ENCODE data around the gene MYO1D. TPM values are rescaled to one million over a fixed set of nuclear protein-coding genes. Genes with fewer than 3 reads are reported as not detected.

MYO1D gene
- total RNA-seq, 1 experiment from 2014 or later: 1.3 TPM

- no peak for DNase-seq (ENCODE audit: low read depth, low spot score)
- Histone ChIP-seq H3K4me1 (ENCODE audit: control insufficient read depth, insufficient read depth, low read length) (peaks cover 3% of the 10 kb centered on the region; the same call in 1 of the 2 replicates), H3K27me3 (ENCODE audit: control insufficient read depth, insufficient read depth, low read length) (peaks cover 22% of the 10 kb centered on the region), H3K27ac (ENCODE audit: low read length) (no peak overlapping the region), H3K9me3 (ENCODE audit: control insufficient read depth, insufficient read depth, low read depth, low read length) (no peaks in the 10 kb centered on the region), H3K36me3 (ENCODE audit: control insufficient read depth, insufficient read depth, low read length) (no peaks in the 10 kb centered on the region), H3K4me3 (ENCODE audit: low read depth in 2 of 2, low read length in 2 of 2) (no peak overlapping the region)
- ChIA-PET POLR2A (no interaction called here), CTCF (no interaction called here)
- in situ Hi-C loops (cut with HindIII; ENCODE audit: low pct_unique_long_range_greater_than_20kb, low sequenced_read_pairs): no loop called here
- TF ChIP-seq TCF7L2 (IDR thresholded peaks at IDR 0.05; ENCODE audit: low read depth, low read length): no peak
- no peak for TF ChIP-seq SIN3A (IDR thresholded peaks at IDR 0.05; ENCODE audit: borderline replicate concordance, insufficient read depth, low read depth, low read length)
- no peak for TF ChIP-seq POLR2AphosphoS5 (IDR thresholded peaks at IDR 0.05; ENCODE audit: low read depth, low read length)
- TF ChIP-seq, protein P1, sequence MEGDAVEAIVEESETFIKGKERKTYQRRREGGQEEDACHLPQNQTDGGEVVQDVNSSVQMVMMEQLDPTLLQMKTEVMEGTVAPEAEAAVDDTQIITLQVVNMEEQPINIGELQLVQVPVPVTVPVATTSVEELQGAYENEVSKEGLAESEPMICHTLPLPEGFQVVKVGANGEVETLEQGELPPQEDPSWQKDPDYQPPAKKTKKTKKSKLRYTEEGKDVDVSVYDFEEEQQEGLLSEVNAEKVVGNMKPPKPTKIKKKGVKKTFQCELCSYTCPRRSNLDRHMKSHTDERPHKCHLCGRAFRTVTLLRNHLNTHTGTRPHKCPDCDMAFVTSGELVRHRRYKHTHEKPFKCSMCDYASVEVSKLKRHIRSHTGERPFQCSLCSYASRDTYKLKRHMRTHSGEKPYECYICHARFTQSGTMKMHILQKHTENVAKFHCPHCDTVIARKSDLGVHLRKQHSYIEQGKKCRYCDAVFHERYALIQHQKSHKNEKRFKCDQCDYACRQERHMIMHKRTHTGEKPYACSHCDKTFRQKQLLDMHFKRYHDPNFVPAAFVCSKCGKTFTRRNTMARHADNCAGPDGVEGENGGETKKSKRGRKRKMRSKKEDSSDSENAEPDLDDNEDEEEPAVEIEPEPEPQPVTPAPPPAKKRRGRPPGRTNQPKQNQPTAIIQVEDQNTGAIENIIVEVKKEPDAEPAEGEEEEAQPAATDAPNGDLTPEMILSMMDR (IDR thresholded peaks at IDR 0.05): no peak
- no peak for TF ChIP-seq REST (IDR thresholded peaks at IDR 0.05; ENCODE audit: insufficient read depth in 1 of 2, low read depth in 2 of 2, low read length in 1 of 2)
- BruUV-seq (replicated peaks): no TSS peak
- no peak for ATAC-seq
- intact Hi-C loops (cut with micrococcal nuclease; ENCODE audit: unreplicated experiment): no loop called here
These were observed 3.9 kb upstream of the MYO1D start for GRCh38 chr17:32880671-32881453.

DNA sequence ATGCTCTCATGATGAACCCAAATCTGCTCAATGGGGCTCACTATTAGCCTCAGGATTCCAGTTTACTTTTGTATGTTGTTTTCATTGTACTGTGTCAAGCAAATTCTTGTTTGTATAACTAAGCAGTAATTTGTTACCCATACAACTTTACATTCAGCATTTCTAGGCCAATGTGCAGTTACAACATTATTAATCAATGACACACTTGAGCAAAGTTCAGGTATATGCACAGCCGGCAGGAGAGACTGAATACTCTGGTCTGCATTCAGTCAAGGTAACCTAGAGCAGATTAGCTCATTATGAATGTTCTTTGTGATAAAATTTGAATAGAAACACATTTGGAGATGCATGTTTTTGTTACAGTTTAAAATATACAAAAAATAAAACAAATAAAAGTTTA is 2.2 kb upstream of the MYO1D start:
- in situ Hi-C loops (cut with HindIII; ENCODE audit: low pct_unique_long_range_greater_than_20kb, low sequenced_read_pairs) (no loop called here), intact Hi-C loops (cut with micrococcal nuclease; ENCODE audit: unreplicated experiment) (no loop called here)
- Histone ChIP-seq H3K4me1 (ENCODE audit: control insufficient read depth, insufficient read depth, low read length) (peaks cover 3% of the 10 kb centered on the region; the same call in 1 of the 2 replicates), H3K9me3 (ENCODE audit: control insufficient read depth, insufficient read depth, low read depth, low read length) (no peaks in the 10 kb centered on the region), H3K27ac (ENCODE audit: low read length) (no peak overlapping the region), H3K27me3 (ENCODE audit: control insufficient read depth, insufficient read depth, low read length) (peaks cover 24% of the 10 kb centered on the region), H3K36me3 (ENCODE audit: control insufficient read depth, insufficient read depth, low read length) (no peaks in the 10 kb centered on the region), H3K4me3 (ENCODE audit: low read depth in 2 of 2, low read length in 2 of 2) (no peak overlapping the region)
- BruUV-seq (replicated peaks): no TSS peak
- ATAC-seq (no peak), DNase-seq (ENCODE audit: low read depth, low spot score) (no peak)
- POLR2A ChIA-PET: no interaction called here
- TF ChIP-seq TCF7L2 (IDR thresholded peaks at IDR 0.05; ENCODE audit: low read depth, low read length): no peak
- TF ChIP-seq REST (IDR thresholded peaks at IDR 0.05; ENCODE audit: insufficient read depth in 1 of 2, low read depth in 2 of 2, low read length in 1 of 2): no peak
- TF ChIP-seq POLR2AphosphoS5 (IDR thresholded peaks at IDR 0.05; ENCODE audit: low read depth, low read length): no peak
- TF ChIP-seq, protein P1 (IDR thresholded peaks at IDR 0.05): no peak
- TF ChIP-seq SIN3A (IDR thresholded peaks at IDR 0.05; ENCODE audit: borderline replicate concordance, insufficient read depth, low read depth, low read length): no peak
- CTCF ChIA-PET: interaction anchor here (1.4 kb wide), 1 partner anchor 96 kb away, joined by 3 read pairs; no protein-coding TSS in a partner anchor

Measured in Panc1 (cell line).